Ovary (tissue), 3 donors: ENCODE data around the gene OR4K5.

Source experiments
- CTCF ChIP-seq, 3 donors: fragments of 450-650 bp in 2 of 3; fragments of 200-600 bp in 1 of 3; IDR thresholded peaks; one replicate each; pipeline versions ENCODE4 v1.5.1 to v1.8.0; 2016 to 2022; ENCODE audit warnings: antibody characterized with exemption in 3 of 3, mild to moderate bottlenecking in 1 of 3
- POLR2A ChIP-seq: fragments of 450-650 bp; IDR thresholded peaks from one replicate; pipeline ENCODE4 v1.6.1; 2017; ENCODE audit warnings: antibody characterized with exemption, mild to moderate bottlenecking, moderate library complexity
- donor health status: DM: no; HTN: no; CAD: no.

- TF ChIP-seq CTCF (IDR thresholded peaks at IDR 0.05) (no peak), POLR2A (no peak)
Observed at GRCh38 chr14:19911114-19911513, 9.3 kb upstream of the OR4K5 start.
